ENCODE measurements around the gene TXNDC17. TPM values are rescaled to one million over a fixed set of nuclear protein-coding genes. Genes with fewer than 3 reads are reported as not detected.
"Not testable (repeated sequence)": the region's sequence is repeated elsewhere in the genome, so short reads cannot be mapped to it uniquely, and the experiment has no call there.

The TXNDC17 gene
- total RNA-seq: 10 to 100 TPM; 52.7 to 54.6 TPM

DNA sequence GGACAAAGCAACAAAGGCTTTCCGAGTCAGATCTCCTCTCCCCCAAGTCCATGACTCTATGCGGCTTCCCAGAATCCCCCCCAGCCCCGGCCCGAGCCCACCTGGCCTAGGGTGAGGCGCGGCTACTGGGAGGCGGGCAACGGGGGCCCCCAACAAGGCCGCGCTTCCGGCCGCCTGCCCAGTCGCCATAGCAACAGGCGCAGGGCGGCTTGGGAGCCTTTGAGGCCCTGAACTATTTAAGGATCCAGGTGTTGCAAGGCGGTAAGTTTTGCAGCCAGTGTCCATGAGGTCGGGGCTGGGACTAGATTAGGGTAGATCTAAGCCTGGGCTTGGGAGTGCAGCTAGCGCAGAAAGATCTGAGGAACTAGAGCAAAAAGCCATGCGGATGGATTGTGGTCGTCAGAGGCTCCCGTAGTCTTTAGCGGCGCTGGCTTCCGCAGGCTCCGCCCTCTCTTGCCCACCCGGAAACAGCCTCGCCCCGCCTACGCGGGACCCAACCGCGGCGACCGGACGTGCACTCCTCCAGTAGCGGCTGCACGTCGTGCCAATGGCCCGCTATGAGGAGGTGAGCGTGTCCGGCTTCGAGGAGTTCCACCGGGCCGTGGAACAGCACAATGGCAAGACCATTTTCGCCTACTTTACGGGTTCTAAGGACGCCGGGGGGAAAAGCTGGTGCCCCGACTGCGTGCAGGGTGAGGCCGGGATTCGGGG is at the start of gene TXNDC17, which contains the start of gene KIAA0753:
Gene TXNDC17 (plus strand): TSS at position 525 of the 711 bp plus-strand sequence. CDS start 23 bp downstream, at position 548.
Gene KIAA0753 (minus strand): TSS at position 176 of the 711 bp plus-strand sequence. CDS start 5,608 bp downstream, outside the sequence.
- Mint-ChIP-seq H3K27me3 (no peaks in the 10 kb centered on the region), H3K36me3 (peaks cover 13% of the 10 kb centered on the region), H3K4me3 (peak within 1 kb of the TSS; percentile 97), H3K4me1 (peaks cover 47% of the 10 kb centered on the region), H3K9me3 (no peaks in the 10 kb centered on the region), H3K27ac (peak within 1 kb of the TSS; percentile 96)
- peak; percentile 96 for DNase-seq
- POLR2A ChIA-PET: interaction anchor here (0.6 to 4.3 kb wide), 7 partner anchors 10 to 1939 kb away, joined by 3 to 42 read pairs (median 3); partner anchors contain the start of genes C17orf100 and MED31
- ATAC-seq (ENCODE audit: low read depth): peak; percentile 84

DNA sequence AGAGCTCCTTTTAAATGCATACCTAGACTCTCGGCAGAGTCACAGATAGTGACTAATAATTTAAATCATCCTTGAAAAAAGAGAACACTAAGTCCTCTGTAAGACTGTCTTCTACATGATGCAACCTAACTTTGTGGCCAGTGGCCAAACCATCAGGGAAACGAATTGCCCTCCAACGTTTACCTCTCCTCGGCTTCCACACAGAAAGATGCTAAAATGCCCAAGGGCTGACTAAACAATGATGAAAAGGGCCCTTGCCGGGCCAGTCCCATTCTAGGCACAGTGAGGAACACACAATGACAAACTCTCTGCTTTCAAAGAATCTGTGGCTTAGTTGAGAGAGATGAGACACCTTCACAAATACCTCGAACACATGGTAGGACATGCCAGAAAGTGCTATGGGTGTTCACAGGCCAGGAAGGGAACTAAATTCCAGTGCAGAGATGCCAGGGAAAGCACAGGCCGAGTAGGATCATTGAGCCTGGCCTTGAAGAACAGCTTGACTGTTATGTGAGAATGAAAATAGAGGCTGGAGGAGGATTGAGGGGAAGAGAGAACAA is 49.2 kb upstream of the TXNDC17 start:
- Mint-ChIP-seq H3K27ac (peak overlapping the region; percentile 66), H3K36me3 (peaks cover 35% of the 10 kb centered on the region)
- ATAC-seq (ENCODE audit: low read depth): no peak

DNA sequence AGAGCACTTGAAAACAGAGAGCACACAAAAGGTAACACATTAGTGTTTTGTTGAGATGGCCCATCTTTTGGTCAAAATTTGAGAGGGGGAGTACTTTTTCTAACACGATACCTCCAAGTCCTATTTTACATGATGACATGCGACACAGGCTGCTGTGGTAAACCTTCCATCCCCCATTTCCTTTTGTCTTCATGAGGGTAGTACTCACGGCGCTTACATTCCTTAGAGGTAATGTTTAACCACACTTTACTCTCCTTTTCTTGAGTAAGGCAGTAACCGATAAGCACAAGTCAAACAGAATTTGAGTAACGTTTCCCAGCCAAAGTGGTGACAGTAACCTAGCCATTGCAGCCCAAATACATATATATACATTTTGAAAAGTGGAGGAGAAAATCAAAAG is 48.7 kb upstream of the TXNDC17 start:
- no peak for DNase-seq
- Mint-ChIP-seq H3K4me3 (peak overlapping the region; percentile 8), H3K27ac (peak overlapping the region; percentile 66), H3K9me3 (no peaks in the 10 kb centered on the region), H3K36me3 (peaks cover 35% of the 10 kb centered on the region), H3K4me1 (peaks cover 12% of the 10 kb centered on the region), H3K27me3 (no peaks in the 10 kb centered on the region)
- no peak for ATAC-seq (ENCODE audit: low read depth)
- POLR2A ChIA-PET: interaction anchor here (0.6 kb wide), 1 partner anchor 1074 kb away, joined by 4 read pairs; no protein-coding TSS in a partner anchor

More for the DNA sequence above, 49.2 kb upstream of the TXNDC17 start:
- Mint-ChIP-seq H3K27me3 (no peaks in the 10 kb centered on the region), H3K4me3 (peak overlapping the region; percentile 8), H3K9me3 (no peaks in the 10 kb centered on the region), H3K4me1 (peaks cover 12% of the 10 kb centered on the region)
- POLR2A ChIA-PET: interaction anchor here (0.6 kb wide), 1 partner anchor 1073 kb away, joined by 4 read pairs; no protein-coding TSS in a partner anchor
- DNase-seq: no peak

DNA sequence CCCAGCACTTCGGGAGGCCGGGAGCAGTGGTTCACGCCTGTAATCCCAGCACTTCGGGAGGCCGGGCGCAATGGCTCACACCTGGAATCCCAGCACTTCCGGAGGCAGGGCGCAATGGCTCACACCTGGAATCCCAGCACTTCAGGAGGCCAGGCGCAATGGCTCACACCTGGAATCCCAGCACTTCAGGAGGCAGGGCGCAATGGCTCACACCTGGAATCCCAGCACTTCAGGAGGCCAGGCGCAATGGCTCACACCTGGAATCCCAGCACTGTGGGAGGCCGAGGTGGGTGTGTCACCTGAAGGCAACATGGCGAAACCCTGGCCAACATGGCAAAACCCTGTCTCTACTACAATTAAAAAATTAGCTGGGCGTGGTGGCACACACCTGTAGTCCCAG is 47.5 kb upstream of the TXNDC17 start:
- DNase-seq; POLR2A ChIA-PET; H3K9me3 Mint-ChIP-seq; ATAC-seq (ENCODE audit: low read depth); H3K27ac Mint-ChIP-seq; H3K27me3 Mint-ChIP-seq; H3K4me3 Mint-ChIP-seq: not testable (repeated sequence)
- peaks cover 12% of the 10 kb centered on the region for H3K4me1 Mint-ChIP-seq
- H3K36me3 Mint-ChIP-seq: peaks cover 37% of the 10 kb centered on the region

DNA sequence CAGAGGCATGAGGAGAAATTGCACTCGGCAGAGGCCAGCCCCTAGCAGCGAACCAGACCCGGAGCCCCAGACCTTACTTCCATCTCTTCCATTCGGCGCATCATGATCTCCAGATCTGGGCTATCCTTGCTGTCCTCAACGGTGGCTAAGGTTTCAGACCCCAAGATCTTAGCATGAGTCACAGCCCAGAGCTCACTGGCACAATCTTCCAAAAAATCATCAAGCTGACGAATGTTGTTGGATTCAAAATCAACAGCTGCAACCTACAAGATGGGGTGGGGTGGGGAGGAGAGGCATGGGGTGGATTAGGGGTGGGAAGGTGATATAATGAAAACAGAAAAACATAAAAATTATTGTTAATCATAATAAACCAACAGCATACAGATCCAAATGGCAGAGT is 44.8 kb upstream of the TXNDC17 start:
- no peak overlapping the region for H3K4me3 Mint-ChIP-seq
- DNase-seq (no peak), ATAC-seq (ENCODE audit: low read depth) (no peak)
- H3K9me3 Mint-ChIP-seq: no peaks in the 10 kb centered on the region
- peaks cover 12% of the 10 kb centered on the region for H3K4me1 Mint-ChIP-seq
- peaks cover 36% of the 10 kb centered on the region for H3K36me3 Mint-ChIP-seq
- no peak overlapping the region for H3K27ac Mint-ChIP-seq
- POLR2A ChIA-PET: no interaction called here
- no peaks in the 10 kb centered on the region for H3K27me3 Mint-ChIP-seq

DNA sequence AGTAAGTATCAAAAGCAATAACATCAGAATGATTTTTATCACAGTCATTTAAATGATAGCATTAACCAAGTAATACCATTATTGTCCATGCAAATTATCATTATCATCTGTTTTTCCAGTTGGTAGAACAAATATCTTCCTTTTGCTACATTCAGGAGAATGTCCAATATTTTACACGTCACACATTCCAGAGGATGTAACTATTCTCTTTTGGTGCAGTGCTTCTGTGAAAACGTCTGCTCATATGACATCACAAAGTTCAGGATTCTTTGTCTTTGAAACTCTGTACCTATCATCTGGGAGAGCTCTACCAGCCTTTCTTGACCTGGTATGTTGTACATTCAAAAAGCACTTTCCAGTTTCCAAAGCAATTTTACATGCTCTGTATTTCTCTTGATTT is 44.3 kb upstream of the TXNDC17 start:
- H3K36me3 Mint-ChIP-seq: peaks cover 36% of the 10 kb centered on the region
- H3K4me1 Mint-ChIP-seq: peaks cover 12% of the 10 kb centered on the region
- H3K9me3 Mint-ChIP-seq: no peaks in the 10 kb centered on the region
- DNase-seq (no peak), ATAC-seq (ENCODE audit: low read depth) (no peak)
- H3K27ac Mint-ChIP-seq: no peak overlapping the region
- no peak overlapping the region for H3K4me3 Mint-ChIP-seq
- POLR2A ChIA-PET: no interaction called here
- H3K27me3 Mint-ChIP-seq: no peaks in the 10 kb centered on the region

DNA sequence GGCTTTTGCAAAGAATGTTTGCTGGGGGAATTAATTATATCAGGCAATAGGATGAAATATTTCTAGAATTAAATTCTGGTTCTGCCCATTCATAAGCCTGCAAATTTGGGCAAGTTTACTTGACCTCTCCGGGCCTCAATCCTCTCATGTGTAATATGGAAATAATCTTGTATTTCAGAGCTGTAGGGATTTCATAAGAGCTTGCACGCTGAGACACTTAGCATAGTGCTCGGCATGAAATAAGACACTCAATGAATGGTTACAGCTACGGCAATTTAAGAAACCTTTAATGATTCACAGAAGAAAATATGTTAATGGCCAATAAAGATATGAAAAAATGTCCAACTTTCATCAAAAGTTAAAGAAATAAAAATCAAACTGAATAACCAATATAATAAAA is 43.9 kb upstream of the TXNDC17 start:
- ATAC-seq (ENCODE audit: low read depth): no peak
- Mint-ChIP-seq H3K27me3 (no peaks in the 10 kb centered on the region), H3K4me1 (peaks cover 7% of the 10 kb centered on the region), H3K27ac (no peak overlapping the region), H3K36me3 (peaks cover 32% of the 10 kb centered on the region), H3K9me3 (no peaks in the 10 kb centered on the region), H3K4me3 (no peak overlapping the region)
- POLR2A ChIA-PET: no interaction called here
- DNase-seq: no peak

DNA sequence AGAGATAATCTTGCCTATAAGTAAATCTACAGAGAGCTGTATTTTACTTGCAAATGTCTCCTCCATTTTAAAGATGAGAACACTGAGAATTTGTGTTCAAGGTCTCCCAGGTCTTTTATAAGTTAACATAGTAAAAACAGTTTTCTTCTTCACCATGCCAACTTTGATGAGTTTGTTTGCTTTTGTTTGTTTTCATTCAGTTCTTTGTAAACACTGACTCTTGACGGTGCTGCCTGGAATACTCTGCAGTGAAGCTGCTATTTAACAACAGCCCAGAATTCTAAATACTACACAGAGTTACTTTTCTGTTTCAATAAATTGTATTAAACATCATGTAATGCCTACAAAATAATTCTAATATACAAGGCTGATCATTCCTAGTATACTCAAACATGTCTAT is 43.1 kb upstream of the TXNDC17 start:
- Mint-ChIP-seq H3K4me3 (no peak overlapping the region), H3K27me3 (no peaks in the 10 kb centered on the region), H3K27ac (no peak overlapping the region)

DNA sequence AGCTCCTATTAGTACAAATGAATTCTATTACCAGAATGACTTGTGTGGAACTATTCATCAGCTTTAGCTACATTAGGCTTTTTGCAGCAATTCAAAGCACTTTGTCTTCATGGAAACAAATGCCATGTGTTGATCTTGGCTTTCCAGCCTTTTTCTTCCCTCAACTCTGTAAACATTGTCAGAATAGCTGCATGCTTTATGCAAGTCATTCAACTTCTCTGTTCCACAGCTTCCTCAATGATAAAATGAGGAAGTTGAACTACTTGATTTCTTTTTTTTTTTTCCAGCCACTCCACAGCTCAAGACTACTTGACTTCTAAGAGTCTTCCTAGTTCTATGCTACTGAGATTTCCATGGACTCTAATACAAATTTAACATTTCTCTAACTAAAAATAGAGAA is 41.5 kb upstream of the TXNDC17 start:
- DNase-seq (no peak), ATAC-seq (ENCODE audit: low read depth) (no peak)
- Mint-ChIP-seq H3K4me3 (no peak overlapping the region), H3K27ac (no peak overlapping the region), H3K27me3 (no peaks in the 10 kb centered on the region), H3K9me3 (no peaks in the 10 kb centered on the region), H3K36me3 (peaks cover 17% of the 10 kb centered on the region), H3K4me1 (no peaks in the 10 kb centered on the region)
- POLR2A ChIA-PET: no interaction called here

More for the DNA sequence above, 43.1 kb upstream of the TXNDC17 start:
- H3K36me3 Mint-ChIP-seq: peaks cover 25% of the 10 kb centered on the region
- POLR2A ChIA-PET: no interaction called here
- no peak for ATAC-seq (ENCODE audit: low read depth)
- H3K4me1 Mint-ChIP-seq: peaks cover 1% of the 10 kb centered on the region
- H3K9me3 Mint-ChIP-seq: no peaks in the 10 kb centered on the region
- no peak for DNase-seq

DNA sequence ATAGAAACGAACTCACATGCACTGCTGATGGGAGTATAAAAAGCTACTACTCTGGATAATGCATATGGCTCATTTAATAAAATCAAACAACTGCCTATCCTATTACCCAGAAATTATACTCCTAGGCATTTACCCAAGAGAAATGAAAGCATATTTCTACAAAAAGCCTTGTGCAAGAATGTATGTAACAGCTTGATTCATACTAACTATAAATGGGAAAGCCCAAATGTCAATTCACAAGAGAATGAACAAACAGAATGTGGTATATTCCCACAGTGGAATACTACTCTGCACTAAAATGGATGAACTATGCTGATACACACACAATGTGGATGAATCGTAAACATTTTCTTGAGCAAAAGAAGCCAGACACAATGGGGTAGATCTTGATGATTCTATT is 38.7 kb upstream of the TXNDC17 start:
- DNase-seq (no peak), ATAC-seq (ENCODE audit: low read depth) (no peak)
- Mint-ChIP-seq H3K4me3 (no peak overlapping the region), H3K4me1 (no peaks in the 10 kb centered on the region), H3K36me3 (peaks cover 14% of the 10 kb centered on the region), H3K9me3 (no peaks in the 10 kb centered on the region), H3K27ac (no peak overlapping the region), H3K27me3 (no peaks in the 10 kb centered on the region)
- POLR2A ChIA-PET: no interaction called here

DNA sequence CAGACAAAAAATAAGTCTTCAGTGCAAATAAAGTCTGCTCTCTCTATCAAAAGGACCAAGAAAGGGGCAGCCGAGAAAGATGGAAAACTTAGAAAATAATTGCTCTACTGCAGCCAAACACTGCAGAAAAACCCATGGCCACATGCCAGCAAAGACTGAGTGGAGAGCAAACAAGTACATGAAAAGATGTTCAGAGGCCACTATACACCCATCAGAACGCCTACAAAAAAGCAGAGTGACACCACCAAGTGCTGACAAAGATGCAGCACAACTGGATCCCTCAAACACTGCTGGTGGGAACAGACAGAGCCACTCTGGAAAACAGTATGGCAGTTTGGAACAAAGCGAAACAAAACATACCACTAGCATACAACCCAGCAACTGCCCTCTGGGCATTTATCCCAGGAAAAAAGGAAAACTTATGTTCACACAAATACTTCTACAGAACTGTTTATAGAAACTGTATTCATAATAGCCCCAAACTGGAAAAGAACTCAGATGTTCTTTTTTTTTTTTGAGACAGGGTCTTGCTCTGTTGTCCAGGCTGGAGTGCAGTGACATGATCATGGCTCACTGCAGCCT is 37.0 kb upstream of the TXNDC17 start:
- no peaks in the 10 kb centered on the region for H3K4me1 Mint-ChIP-seq
- no peak for DNase-seq
- no peak overlapping the region for H3K4me3 Mint-ChIP-seq
- no peaks in the 10 kb centered on the region for H3K27me3 Mint-ChIP-seq
- H3K9me3 Mint-ChIP-seq: no peaks in the 10 kb centered on the region
- ATAC-seq (ENCODE audit: low read depth): no peak
- peaks cover 10% of the 10 kb centered on the region for H3K36me3 Mint-ChIP-seq
- POLR2A ChIA-PET: no interaction called here
- H3K27ac Mint-ChIP-seq: no peak overlapping the region

DNA sequence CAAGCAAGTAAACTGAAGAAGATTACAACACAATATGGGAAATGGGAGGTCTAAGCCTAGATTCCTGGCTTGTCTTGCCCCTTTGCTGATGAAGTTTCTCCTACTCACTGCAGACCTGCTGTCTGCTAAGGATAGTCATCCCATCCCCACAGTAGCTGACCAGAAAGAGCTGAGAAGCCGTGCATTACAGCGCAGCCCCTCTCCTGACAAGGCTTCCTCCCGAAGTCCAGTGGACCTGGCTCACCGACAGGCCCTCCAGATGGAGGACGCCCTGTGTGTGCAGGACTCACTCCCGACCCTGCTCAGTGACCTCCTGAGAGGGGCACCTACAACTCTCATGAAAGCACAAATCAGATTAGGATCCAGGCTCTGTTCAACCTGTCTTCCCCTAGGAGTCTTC is 35.7 kb upstream of the TXNDC17 start:
- POLR2A ChIA-PET: no interaction called here
- Mint-ChIP-seq H3K4me1 (no peaks in the 10 kb centered on the region), H3K27me3 (no peaks in the 10 kb centered on the region), H3K27ac (no peak overlapping the region), H3K9me3 (no peaks in the 10 kb centered on the region), H3K36me3 (peaks cover 12% of the 10 kb centered on the region), H3K4me3 (no peak overlapping the region)
- ATAC-seq (ENCODE audit: low read depth): no peak
- DNase-seq: no peak

DNA sequence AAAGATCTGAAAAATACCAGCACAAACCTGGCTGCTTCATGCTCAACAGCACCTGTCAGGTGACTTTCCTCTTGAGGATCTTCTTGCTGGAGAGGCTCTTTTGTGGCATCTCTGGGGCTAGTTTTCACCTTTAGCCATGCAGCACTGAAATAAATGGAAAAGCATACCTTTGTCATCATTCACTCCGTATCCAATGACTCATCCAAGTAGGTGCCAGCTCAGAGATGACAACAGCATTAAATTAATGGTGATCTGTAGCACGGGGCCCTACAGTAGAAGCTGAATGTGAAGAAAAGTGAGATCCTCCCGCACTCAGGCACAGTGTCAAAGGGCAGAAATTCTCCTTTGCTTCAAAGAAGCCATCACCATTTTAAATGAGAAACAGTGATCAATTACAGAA is 32.5 kb upstream of the TXNDC17 start:
- H3K27me3 Mint-ChIP-seq: no peaks in the 10 kb centered on the region
- no peak overlapping the region for H3K4me3 Mint-ChIP-seq
- POLR2A ChIA-PET: no interaction called here
- no peak overlapping the region for H3K27ac Mint-ChIP-seq
- H3K36me3 Mint-ChIP-seq: peaks cover 10% of the 10 kb centered on the region
- no peaks in the 10 kb centered on the region for H3K9me3 Mint-ChIP-seq
- ATAC-seq (ENCODE audit: low read depth) (no peak), DNase-seq (no peak)
- no peaks in the 10 kb centered on the region for H3K4me1 Mint-ChIP-seq

DNA sequence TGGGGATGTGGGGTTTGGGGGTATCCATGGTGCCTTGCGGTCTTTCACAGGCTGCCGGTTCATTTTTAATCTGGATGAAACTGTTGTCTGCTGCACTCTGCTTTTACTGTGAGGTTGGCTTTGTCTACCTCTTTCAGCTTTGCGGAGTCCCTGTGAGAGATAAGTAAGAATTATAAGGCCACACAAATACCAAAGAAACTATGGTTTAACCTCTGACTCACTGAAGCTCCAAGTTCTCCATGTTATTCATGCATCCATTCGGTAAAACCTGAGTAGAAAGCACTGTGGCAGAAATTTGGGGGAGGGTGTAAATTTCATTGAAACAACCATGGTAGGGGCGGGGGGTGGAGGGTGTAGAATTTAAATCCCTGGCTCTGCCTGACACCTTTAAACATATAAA is 30.8 kb upstream of the TXNDC17 start:
- POLR2A ChIA-PET: no interaction called here
- Mint-ChIP-seq H3K36me3 (peaks cover 16% of the 10 kb centered on the region), H3K27me3 (no peaks in the 10 kb centered on the region), H3K4me1 (no peaks in the 10 kb centered on the region), H3K9me3 (no peaks in the 10 kb centered on the region), H3K4me3 (no peak overlapping the region), H3K27ac (no peak overlapping the region)
- DNase-seq (no peak), ATAC-seq (ENCODE audit: low read depth) (no peak)
